WTC11 (cell line): ENCODE results near the gene LRMDA. TPM values are rescaled to one million over a fixed set of nuclear protein-coding genes. Genes with fewer than 3 reads are reported as not detected.

Experiments used
- AR ChIP-seq: fragments of 250-450 bp; sonication (Bioruptor Pico); IDR thresholded peaks from 2 replicates; pipeline ENCODE4 v1.9.0; 2021; ENCODE audit warnings: mild to moderate bottlenecking
- EMX1 ChIP-seq: fragments of 250-450 bp; sonication (Bioruptor Pico); IDR thresholded peaks from 2 replicates; pipeline ENCODE4 v1.8.0; 2021; ENCODE audit warnings: mild to moderate bottlenecking
- MXD4 ChIP-seq: fragments of 250-450 bp; sonication (Bioruptor Pico); IDR thresholded peaks from 2 replicates; pipeline ENCODE4 v1.8.0; 2021; ENCODE audit warnings: mild to moderate bottlenecking, moderate library complexity, borderline replicate concordance
- STAT6 ChIP-seq: sonication (generic); formaldehyde crosslinking; conservative IDR thresholded peaks from 2 replicates; pipeline ENCODE4 v1.8.1; 2023; ENCODE audit warnings: mild to moderate bottlenecking, low read depth, missing genetic modification reagents, moderate library complexity
- ZNF219 ChIP-seq: sonication (generic); formaldehyde crosslinking; IDR thresholded peaks from 2 replicates; pipeline ENCODE4 v1.8.0; 2023; ENCODE audit warnings: missing genetic modification reagents, mild to moderate bottlenecking, borderline replicate concordance
- ZNF532 ChIP-seq: fragments of 250-450 bp; sonication (Bioruptor Pico); IDR thresholded peaks from 2 replicates; pipeline ENCODE4 v1.9.0; 2021; ENCODE audit warnings: mild to moderate bottlenecking, borderline replicate concordance
- total RNA-seq: library from RNA; stranded (reverse); gene quantifications from 3 replicates; pipeline ENCODE4 v1.2.3, GENCODE V29; 2021
- TF ChIP-seq, protein P1 (sequence below): sonication (generic); formaldehyde crosslinking; IDR thresholded peaks from 2 replicates; pipeline ENCODE4 v1.8.1; 2023; ENCODE audit warnings: mild to moderate bottlenecking, missing genetic modification reagents, borderline replicate concordance
- TF ChIP-seq, protein P2 (sequence below): sonication (generic); formaldehyde crosslinking; IDR thresholded peaks from 2 replicates; pipeline ENCODE4 v1.8.0; 2023; ENCODE audit warnings: missing genetic modification reagents, mild to moderate bottlenecking, borderline replicate concordance

Gene LRMDA
- total RNA-seq, 1 experiment from 2014 or later, result 0.92 TPM

DNA sequence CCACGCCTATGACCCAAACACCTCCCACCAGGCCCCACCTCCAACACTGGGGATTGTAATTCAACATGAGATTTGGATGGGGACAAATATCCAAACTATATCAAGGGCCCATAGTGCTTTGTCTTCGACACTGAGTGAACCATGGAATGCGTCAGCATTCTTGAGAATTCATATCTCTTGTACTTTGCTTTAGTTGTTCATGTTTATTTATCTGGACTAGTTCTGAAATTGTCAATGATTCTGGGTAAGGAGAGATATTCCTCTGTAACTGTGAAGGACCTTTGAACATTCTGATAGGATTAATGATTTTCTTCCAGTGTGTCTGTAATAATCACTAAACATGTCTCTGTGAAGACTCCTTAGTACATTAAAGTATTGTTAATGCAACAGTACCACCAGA is 374.8 kb downstream of the LRMDA start (continued):
- no peak for TF ChIP-seq STAT6 (CRISPR knock-in tag)
- TF ChIP-seq, protein P1, sequence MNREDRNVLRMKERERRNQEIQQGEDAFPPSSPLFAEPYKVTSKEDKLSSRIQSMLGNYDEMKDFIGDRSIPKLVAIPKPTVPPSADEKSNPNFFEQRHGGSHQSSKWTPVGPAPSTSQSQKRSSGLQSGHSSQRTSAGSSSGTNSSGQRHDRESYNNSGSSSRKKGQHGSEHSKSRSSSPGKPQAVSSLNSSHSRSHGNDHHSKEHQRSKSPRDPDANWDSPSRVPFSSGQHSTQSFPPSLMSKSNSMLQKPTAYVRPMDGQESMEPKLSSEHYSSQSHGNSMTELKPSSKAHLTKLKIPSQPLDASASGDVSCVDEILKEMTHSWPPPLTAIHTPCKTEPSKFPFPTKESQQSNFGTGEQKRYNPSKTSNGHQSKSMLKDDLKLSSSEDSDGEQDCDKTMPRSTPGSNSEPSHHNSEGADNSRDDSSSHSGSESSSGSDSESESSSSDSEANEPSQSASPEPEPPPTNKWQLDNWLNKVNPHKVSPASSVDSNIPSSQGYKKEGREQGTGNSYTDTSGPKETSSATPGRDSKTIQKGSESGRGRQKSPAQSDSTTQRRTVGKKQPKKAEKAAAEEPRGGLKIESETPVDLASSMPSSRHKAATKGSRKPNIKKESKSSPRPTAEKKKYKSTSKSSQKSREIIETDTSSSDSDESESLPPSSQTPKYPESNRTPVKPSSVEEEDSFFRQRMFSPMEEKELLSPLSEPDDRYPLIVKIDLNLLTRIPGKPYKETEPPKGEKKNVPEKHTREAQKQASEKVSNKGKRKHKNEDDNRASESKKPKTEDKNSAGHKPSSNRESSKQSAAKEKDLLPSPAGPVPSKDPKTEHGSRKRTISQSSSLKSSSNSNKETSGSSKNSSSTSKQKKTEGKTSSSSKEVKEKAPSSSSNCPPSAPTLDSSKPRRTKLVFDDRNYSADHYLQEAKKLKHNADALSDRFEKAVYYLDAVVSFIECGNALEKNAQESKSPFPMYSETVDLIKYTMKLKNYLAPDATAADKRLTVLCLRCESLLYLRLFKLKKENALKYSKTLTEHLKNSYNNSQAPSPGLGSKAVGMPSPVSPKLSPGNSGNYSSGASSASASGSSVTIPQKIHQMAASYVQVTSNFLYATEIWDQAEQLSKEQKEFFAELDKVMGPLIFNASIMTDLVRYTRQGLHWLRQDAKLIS (CRISPR knock-in tag), result no peak
- TF ChIP-seq MXD4 (CRISPR knock-in tag), result no peak
- no peak for TF ChIP-seq AR (CRISPR knock-in tag)
- TF ChIP-seq, protein P2, sequence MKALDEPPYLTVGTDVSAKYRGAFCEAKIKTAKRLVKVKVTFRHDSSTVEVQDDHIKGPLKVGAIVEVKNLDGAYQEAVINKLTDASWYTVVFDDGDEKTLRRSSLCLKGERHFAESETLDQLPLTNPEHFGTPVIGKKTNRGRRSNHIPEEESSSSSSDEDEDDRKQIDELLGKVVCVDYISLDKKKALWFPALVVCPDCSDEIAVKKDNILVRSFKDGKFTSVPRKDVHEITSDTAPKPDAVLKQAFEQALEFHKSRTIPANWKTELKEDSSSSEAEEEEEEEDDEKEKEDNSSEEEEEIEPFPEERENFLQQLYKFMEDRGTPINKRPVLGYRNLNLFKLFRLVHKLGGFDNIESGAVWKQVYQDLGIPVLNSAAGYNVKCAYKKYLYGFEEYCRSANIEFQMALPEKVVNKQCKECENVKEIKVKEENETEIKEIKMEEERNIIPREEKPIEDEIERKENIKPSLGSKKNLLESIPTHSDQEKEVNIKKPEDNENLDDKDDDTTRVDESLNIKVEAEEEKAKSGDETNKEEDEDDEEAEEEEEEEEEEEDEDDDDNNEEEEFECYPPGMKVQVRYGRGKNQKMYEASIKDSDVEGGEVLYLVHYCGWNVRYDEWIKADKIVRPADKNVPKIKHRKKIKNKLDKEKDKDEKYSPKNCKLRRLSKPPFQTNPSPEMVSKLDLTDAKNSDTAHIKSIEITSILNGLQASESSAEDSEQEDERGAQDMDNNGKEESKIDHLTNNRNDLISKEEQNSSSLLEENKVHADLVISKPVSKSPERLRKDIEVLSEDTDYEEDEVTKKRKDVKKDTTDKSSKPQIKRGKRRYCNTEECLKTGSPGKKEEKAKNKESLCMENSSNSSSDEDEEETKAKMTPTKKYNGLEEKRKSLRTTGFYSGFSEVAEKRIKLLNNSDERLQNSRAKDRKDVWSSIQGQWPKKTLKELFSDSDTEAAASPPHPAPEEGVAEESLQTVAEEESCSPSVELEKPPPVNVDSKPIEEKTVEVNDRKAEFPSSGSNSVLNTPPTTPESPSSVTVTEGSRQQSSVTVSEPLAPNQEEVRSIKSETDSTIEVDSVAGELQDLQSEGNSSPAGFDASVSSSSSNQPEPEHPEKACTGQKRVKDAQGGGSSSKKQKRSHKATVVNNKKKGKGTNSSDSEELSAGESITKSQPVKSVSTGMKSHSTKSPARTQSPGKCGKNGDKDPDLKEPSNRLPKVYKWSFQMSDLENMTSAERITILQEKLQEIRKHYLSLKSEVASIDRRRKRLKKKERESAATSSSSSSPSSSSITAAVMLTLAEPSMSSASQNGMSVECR (CRISPR knock-in tag), result no peak
- TF ChIP-seq EMX1 (CRISPR knock-in tag), result no peak
- no peak for TF ChIP-seq ZNF532 (CRISPR knock-in tag)
- TF ChIP-seq ZNF219 (CRISPR knock-in tag), result no peak
